ENCODE measurements around the gene TMPRSS11F. TPM values are rescaled to one million over a fixed set of nuclear protein-coding genes. Genes with fewer than 3 reads are reported as not detected.
"Not testable (repeated sequence)": the region's sequence is repeated elsewhere in the genome, so short reads cannot be mapped to it uniquely, and the experiment has no call there.

Gene TMPRSS11F
- total RNA-seq (under 1 TPM in 1 of 9 donors, not detected in 8; 0.10 TPM), polyA plus RNA-seq (not detected)
- long read RNA-seq, donor 1: 0 reads
- long read RNA-seq, donor 2: 0 reads
- long read RNA-seq, donor 3: 0 reads

DNA sequence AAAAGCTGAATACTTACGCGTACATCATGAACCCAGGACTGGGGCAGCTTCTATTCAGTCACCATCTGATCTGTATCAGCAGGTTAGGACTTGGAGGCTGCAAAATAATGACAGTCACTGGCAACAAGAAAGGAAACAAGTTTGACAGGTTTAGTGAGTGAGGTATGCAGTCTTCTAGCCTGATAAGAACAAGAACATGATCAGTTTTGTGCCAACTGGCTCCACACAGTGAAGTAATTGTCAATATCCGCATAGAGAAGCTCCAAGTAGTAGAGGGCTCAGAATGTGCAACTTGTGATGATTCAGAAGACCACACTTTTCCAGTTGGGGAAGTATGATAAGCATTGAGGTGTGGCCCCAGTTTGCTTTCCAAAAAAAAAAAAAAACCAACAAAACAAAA, at the start of gene TMPRSS11F:
TMPRSS11F (minus strand) TSS at position 77 of the 400 bp plus-strand sequence; CDS start at position 28, 49 bp downstream.
- DNase-seq: no peak
- TF ChIP-seq POLR2A (IDR thresholded peaks at IDR 0.05): no peak
- TF ChIP-seq, protein P1, sequence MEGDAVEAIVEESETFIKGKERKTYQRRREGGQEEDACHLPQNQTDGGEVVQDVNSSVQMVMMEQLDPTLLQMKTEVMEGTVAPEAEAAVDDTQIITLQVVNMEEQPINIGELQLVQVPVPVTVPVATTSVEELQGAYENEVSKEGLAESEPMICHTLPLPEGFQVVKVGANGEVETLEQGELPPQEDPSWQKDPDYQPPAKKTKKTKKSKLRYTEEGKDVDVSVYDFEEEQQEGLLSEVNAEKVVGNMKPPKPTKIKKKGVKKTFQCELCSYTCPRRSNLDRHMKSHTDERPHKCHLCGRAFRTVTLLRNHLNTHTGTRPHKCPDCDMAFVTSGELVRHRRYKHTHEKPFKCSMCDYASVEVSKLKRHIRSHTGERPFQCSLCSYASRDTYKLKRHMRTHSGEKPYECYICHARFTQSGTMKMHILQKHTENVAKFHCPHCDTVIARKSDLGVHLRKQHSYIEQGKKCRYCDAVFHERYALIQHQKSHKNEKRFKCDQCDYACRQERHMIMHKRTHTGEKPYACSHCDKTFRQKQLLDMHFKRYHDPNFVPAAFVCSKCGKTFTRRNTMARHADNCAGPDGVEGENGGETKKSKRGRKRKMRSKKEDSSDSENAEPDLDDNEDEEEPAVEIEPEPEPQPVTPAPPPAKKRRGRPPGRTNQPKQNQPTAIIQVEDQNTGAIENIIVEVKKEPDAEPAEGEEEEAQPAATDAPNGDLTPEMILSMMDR (IDR thresholded peaks at IDR 0.05): no peak
- no peaks in the 10 kb centered on the region for H3K27me3 ChIP-seq
- 41 to 89% (median 63%) methylated on average over 3 of the region's 3 CpGs for WGBS, 4 donors
- H3K27ac ChIP-seq: no peak within 1 kb of the TSS
- intact Hi-C loops (cut with DNase I): no loop called here
- H3K4me1 ChIP-seq: no peaks in the 10 kb centered on the region
- ATAC-seq: no peak
- H3K36me3 ChIP-seq: no peaks in the 10 kb centered on the region
- peaks cover 0 to 16% (median 0%) of the 10 kb centered on the region in 12 donors for H3K9me3 ChIP-seq
- H3K4me3 ChIP-seq: no peak within 1 kb of the TSS

DNA sequence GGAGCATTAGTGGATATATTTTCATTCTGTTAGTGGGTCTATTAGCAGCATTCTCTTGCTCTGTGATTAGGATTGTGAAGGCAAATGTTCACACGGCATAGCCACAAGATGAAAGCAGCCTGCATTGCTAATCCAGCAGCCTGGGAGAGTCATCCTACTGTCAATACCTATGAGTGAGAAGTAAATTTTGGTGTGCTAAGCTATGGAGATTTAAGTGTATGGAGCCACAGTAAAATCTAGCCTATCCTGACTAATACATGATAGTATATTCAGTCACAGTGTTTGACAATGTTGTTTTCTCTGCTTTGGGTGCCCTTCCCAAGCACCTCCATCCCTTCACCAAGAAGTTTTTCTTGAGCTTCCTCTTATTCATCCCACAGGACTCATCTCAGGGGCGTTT, 47.2 kb upstream of the TMPRSS11F start:
- no peak for ATAC-seq
- Histone ChIP-seq H3K27ac (no peak overlapping the region), H3K27me3 (no peaks in the 10 kb centered on the region), H3K4me1 (no peaks in the 10 kb centered on the region), H3K9me3 (no peaks in the 10 kb centered on the region), H3K4me3 (no peak overlapping the region), H3K36me3 (no peaks in the 10 kb centered on the region)
- WGBS, 4 donors: 26 to 32% (median 30%) methylated on average over 2 of the region's 2 CpGs
- TF ChIP-seq, protein P1 (IDR thresholded peaks at IDR 0.05): no peak
- no peak for TF ChIP-seq POLR2A (IDR thresholded peaks at IDR 0.05)
- intact Hi-C loops (cut with DNase I): loop anchor here (5.0 to 10.0 kb wide), 7 partner anchors 190 to 632 kb away; partner anchors contain the start of gene CENPC (in 5 of the 10)
- DNase-seq: no peak

DNA sequence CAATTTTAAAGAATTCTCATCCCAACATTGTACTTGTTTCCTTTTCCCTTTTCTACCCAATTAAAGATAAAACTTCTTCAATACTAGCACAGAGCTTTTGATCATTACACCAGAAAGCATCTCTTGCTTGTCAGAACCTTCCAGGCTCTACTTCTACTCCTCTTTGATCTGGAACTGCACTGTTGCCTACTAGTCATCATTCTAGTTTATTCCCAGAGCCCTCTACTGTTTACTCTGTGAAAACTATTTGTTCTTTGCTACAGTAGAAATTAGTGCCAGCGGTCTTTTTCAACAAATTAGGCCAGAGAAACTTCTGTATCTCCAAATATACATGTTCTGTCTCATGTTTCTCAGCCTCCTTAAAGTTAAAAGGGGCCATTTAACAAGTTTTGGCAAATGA, 46.8 kb upstream of the TMPRSS11F start:
- WGBS, 4 donors: 37 to 50% (median 43%) methylated on average over 1 of the region's 1 CpG
- DNase-seq (no peak), ATAC-seq (no peak)
- TF ChIP-seq, protein P1 (IDR thresholded peaks at IDR 0.05): no peak
- TF ChIP-seq POLR2A (IDR thresholded peaks at IDR 0.05): no peak
- no peak overlapping the region for H3K4me3 ChIP-seq
- no peaks in the 10 kb centered on the region for H3K36me3 ChIP-seq
- intact Hi-C loops (cut with DNase I): loop anchor here (5.0 to 10.0 kb wide), 7 partner anchors 189 to 632 kb away; partner anchors contain the start of gene CENPC (in 5 of the 10)
- no peaks in the 10 kb centered on the region for H3K27me3 ChIP-seq
- H3K4me1 ChIP-seq: no peaks in the 10 kb centered on the region
- no peaks in the 10 kb centered on the region for H3K9me3 ChIP-seq
- H3K27ac ChIP-seq: no peak overlapping the region

DNA sequence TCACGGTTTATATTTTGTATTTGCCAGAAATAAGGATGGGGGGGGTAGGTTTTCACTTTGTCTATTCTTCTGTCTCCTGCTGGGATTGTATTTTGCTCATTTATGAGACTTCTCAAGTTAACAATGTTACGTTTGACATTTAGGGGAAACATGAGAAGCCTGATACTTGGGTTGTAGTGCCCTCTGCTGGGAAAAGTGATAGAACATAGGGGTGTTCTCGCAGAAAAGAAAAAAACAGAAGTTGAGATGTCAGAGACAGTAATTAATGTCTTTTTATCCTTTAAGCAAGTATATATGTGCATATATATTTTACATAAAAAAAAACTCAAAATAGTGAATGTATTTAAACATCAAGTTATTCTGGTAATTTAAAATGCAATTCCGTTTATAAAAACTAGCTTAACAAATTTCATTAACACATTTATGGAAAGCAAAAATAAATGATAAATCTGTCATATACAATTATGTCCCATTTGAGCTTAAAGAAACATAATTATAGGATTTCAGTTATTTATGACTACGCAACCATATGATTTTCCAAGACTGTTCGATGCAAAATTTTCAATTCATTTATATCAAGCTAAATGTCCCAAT, 46.0 kb upstream of the TMPRSS11F start:
- Histone ChIP-seq H3K9me3 (no peaks in the 10 kb centered on the region), H3K27me3 (no peaks in the 10 kb centered on the region), H3K4me3 (no peak overlapping the region), H3K27ac (no peak overlapping the region), H3K4me1 (no peaks in the 10 kb centered on the region), H3K36me3 (no peaks in the 10 kb centered on the region)
- DNase-seq (peak in 1 of 5 donors; percentile 22), ATAC-seq (peak in 1 of 4 donors; percentile 44)
- no peak for TF ChIP-seq POLR2A (IDR thresholded peaks at IDR 0.05)
- TF ChIP-seq, protein P1 (IDR thresholded peaks at IDR 0.05): peak; percentile 17 to 62 (median 46)
- intact Hi-C loops (cut with DNase I): loop anchor here (5.0 to 10.0 kb wide), 7 partner anchors 188 to 631 kb away; partner anchors contain the start of gene CENPC (in 5 of the 10)
- 33 to 37% (median 34%) methylated on average over 6 of the region's 6 CpGs for WGBS, 4 donors

DNA sequence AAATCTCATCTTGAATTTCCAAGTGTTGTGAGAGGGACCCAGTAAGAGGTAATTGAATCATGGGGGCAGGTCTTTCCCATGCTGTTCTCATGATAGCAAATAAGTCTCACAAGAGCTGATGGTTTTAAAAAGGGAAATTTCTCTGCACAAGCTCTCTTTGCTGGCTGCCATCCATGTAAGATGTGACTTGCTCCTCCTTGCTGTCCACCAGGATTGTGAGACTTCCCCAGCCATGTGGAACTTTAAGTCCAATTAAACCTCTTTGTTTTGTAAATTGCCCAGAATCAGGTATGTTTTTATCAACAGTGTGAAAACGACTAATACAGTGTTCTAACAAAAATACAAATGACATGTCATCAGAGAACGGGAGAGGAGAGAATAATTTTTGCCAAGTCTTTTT, 44.7 kb upstream of the TMPRSS11F start:
- H3K36me3 ChIP-seq, H3K9me3 ChIP-seq, H3K4me1 ChIP-seq, DNase-seq, H3K4me3 ChIP-seq, H3K27me3 ChIP-seq, ATAC-seq, H3K27ac ChIP-seq: not testable (repeated sequence)
- intact Hi-C loops (cut with DNase I): loop anchor here in 8 of 10 donors (10.0 kb wide), 4 partner anchors 190 to 630 kb away; partner anchors contain the start of gene CENPC (in 5 of the 8)
- WGBS, 4 donors: 58 to 75% (median 69%) methylated on average over 2 of the region's 2 CpGs

DNA sequence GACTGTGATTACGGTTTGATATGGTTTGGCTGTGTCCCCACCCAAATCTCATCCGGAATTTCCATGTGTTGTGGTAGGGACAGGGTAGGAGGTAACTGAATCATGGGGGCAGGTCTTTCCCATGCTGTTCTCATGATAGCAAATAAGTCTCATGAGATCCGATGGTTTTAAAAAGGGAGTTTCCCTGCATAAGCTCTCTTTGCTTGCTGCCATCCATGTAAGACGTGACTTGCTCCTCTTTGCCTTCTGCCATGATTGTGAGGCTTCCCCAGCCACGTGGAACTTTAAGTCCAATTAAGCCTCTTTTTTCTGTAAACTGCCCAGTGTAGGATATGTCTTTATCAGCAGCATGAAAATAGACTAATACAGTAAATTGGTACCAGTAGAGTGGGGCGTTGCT, 42.5 kb upstream of the TMPRSS11F start:
- H3K36me3 ChIP-seq, H3K27me3 ChIP-seq, H3K4me3 ChIP-seq, DNase-seq, H3K4me1 ChIP-seq, H3K9me3 ChIP-seq, ATAC-seq, H3K27ac ChIP-seq: not testable (repeated sequence)
- intact Hi-C loops (cut with DNase I): loop anchor here in 8 of 10 donors (10.0 kb wide), 4 partner anchors 187 to 627 kb away; partner anchors contain the start of gene CENPC (in 5 of the 8)
- WGBS, 4 donors: 80 to 89% (median 84%) methylated on average over 6 of the region's 6 CpGs
